SK-N-DZ (cell line): ENCODE data around the gene L1TD1.
"Not testable (repeated sequence)": the region's sequence is repeated elsewhere in the genome, so short reads cannot be mapped to it uniquely, and the experiment has no call there.

Experiments
- DNase-seq: peaks from one replicate; pipeline ENCODE4 v3.0.0-alpha.2; 2015; ENCODE audit warnings: low spot score

Gene L1TD1

DNA sequence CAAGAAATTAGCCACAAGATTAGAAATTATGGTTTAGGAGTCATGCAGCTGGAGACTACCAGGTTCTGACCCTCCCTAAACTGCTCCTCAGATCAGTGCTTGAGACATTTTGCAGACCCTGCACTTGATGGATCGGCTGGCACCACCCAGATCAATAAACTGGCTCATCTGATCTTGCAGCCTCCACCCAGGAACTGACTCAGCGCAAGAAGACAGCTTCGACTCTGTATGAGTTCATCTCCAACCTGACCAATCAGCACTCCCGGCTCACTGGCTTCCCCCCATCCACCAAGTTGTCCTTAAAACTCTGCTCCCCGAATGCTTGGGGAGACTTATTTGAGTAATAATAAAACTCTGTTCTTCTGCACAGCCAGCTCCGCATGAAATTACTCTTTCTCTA lies 40.0 kb downstream of the L1TD1 start:
- DNase-seq, result no peak

DNA sequence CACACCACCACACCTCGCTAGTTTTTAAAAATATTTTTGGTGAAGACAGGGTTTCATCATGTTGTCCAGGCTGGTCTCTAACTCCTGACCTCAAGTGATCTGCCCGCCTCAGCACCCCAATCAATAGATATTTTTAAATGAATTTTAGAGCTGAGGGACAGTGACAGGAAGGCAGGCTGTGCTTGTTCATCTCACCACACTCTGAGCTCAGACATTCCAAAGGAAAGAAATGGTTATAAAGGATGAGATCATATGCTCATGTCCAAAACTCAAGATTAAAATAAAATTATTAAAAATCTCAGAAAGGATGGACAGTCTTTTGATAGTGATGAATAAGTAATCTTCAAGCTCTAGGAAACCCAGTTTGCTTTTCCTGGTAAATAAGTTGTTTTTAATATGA lies 40.9 kb downstream of the L1TD1 start:
- DNase-seq, result no peak

DNA sequence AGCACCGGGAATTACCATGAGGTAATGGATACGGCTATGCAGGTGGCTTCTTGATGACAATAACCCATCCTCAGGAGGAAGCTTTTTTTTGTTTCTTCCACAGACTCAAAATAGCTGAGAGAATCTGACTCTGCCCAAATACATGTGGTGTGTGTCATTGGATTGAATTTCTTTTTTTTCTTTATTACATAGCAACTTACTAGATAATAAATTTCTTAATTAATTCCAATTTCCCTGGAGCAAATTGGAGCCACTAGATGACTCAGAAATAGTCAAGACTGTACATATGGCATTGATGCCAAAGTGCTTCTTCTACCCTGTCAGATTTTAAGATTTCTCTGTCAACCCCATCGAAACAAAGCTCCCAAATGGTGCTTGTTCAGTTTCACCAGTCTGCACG lies 42.7 kb downstream of the L1TD1 start:
- DNase-seq, result no peak

DNA sequence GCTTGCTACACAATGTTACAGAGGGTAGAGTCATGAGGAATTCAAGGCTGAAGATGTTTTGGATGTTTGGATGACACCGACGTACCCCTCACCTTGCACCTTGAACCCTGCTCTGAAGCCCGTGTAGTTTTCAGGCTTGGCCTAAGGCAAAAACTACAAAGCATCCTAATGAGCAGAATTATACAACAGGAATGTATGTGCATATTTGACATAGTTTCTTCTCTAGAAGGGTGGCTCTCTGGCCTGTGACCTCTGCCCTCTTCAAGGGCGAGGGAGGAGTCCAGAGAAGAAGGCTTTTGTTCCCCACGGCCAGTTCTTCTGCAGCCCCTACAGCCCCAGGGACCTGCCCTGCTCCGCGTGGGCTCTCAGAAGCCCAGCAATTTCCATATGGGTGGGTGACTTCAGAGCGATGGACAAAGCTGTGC lies 43.3 kb downstream of the L1TD1 start:
- no peak for DNase-seq

DNA sequence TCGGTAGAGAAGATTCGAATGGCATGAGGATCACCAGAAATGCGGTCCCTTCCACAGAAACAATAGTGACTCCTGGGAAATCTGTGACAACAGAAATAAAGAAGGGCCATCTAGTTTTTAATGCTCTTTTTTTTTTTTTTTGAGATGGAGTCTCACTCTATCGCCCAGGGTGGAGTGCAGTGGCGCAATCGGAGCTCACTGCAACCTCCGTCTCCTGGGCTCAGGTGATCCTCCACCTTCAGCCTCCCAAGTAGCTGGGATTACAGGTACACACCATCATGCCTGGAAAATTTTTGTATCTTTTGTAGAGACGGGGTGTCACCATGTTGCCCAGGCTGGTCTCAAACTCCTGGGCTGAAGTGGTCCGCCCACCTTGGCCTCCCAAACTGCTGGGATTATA lies 43.9 kb downstream of the L1TD1 start:
- no peak for DNase-seq

DNA sequence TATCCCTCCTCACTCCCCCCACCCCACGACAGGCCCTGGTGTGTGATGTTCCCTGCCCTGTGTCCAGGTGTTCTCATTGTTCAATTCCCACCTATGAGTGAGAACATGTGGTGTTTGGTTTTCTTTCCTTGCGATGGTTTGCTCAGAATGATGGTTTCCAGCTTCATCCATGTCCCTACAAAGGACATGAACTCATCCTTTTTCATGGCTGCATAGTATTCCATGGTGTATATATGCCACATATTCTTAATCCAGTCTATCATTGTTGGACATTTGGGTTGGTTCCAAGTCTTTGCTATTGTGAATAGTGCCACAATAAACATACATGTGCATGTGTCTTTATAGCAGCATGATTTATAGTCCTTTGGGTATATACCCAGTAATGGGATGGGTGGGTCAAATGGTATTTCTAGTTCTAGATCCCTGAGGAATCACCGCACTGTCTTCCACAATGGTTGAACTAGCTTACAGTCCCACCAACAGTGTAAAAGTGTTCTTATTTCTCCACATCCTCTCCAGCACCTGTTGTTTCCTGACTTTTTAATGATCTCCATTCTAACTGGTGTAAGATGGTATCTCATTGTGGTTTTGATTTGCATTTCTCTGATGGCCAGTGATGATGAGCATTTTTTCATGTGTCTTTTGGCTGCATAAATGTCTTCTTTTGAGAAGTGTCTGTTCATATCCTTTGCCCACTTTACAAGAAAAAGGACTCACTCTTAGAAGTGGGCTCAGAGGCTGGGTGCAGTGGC lies 45.2 kb downstream of the L1TD1 start:
- not testable (repeated sequence) for DNase-seq

DNA sequence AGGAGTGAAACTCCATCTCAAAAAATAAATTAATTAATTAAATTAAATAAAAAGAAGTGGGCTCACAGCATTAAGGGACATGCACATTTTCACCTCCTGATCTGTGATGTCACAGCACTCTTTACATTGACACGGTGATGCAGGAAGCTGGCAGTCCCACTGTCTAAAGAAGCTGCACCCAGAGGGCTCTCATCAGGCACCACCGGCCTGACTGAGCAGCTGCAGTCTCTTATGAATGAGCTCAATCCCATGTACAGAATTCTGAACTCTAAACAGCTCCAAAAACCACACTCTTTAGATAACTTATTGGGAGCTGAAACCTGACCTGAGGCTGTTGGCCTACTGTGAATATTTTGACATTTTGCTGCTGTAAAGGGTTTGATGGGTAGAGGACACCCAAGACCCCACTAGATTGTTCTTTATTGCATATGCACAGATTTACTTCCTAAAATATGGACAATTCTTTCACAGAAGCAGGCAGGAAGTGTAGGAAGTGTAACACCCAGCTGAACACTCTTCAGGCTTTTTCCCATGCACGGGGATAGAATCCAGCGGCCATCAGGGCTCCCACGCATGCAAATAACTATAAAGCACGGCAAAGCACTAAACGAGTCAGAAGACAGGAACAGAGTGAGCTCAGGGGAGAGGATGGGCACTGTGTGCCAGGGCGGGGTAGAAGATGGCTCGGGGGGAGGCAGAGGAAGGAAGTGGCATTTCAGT lies 46.2 kb downstream of the L1TD1 start:
- no peak for DNase-seq

DNA sequence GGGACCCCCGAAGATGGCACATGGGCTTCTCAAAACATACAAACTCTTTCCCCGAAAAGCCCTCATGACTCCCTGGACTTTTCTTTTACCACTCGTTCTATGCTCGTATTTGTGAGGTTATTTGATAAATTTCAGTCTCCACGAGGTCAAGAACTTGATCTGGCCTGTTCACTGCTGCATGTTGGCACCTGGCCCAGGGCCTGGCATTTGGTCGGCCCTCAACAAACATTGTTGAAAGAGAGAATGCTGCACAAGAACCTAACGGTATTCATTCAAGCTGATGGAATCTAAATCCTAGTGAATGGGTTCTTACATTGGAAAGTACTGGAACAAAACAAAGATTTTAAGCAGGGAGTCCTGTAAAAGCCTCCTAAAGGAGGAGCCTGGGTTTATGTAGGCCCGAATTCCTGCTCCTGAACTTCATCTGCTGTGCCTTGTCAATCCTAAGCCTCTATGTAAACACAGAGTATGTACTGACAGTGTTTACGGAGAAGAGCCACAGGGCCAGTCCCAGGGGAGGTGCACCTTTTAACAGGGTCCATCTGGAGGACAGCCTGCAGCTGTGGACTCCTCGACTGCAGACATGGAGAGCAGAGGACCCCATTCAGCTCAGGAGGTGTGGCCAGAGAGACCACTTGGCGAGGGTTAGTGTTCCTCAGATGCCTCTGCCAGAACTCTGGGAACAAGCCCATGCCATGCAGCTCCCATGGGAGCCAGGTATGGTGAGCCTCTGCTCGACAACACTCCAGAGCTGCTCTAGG lies 46.9 kb downstream of the L1TD1 start:
- DNase-seq, result peak; percentile 55

DNA sequence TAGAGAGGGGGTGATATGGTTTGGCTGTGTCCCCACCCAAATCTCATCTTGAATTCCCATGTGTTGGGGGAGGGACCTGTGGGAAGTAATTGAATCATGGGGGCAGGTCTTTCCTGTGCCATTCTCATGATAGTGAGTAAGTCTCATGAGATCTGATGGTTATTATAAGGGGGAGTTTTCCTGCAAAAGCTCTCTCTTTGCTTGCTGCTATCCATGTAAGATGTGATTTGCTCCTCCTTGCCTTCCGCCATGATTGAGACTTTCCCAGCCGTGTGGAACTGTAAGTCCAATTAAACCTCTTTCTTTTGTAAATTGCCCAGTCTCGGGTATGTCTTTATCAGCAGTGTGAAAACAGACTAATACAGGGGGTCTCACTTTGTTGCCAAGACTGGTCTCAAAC lies 49.7 kb downstream of the L1TD1 start:
- DNase-seq, result not testable (repeated sequence)

DNA sequence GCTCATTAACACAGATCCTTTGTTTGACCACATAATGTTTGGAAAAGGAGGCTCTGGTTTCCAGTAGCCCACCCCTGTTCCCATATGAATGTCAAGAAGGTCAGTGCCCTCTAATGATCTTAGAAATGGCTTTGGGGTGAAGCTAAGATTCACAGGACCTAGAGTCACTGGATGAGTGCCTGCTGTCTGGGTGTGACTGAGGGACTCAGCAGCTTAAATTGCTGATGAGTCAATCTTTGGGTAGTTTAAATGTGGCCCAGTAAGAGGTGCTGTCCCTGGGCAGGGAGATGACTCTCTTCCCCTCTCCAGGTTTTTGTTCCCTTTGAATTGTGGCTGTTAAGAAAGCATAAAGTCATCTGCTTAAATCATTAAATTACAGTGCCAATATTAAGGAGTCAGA lies 50.6 kb downstream of the L1TD1 start:
- no peak for DNase-seq

DNA sequence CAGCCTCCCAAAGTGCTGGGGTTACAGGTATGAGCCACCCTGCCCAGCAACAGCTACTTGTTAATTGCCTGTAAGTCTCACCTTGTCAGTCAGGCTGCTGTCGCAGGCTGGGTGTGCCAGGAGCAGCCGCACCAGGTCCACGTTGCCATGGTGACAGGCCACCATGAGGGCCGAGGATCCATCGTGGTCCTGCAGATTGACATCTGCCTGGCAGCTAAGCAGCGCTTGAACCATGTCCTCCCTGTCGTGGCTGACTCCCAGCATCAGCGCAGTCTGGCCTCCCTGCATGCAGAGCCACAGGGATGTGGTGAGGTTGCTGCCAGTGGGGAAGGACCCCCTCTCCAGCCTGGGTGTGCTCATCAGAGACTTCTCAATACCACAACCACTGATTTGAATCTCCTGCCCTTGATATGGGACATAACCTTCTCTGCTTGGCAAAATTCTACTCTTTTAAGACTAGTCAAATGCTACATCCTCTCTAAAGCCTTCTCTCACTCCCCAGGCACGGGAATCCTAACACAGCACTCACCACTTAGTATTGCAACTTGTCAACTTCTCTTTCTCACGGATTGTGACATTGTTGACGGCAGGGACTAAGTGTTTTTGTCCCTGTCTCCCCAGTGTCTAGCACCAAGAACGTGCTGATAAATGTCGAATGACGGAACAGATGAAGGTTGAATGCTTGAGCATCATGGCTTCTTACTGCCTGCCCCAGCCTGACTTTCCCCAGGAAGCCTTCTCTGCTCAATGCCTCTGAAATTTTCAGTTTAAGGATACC lies 52.9 kb downstream of the L1TD1 start:
- DNase-seq, result peak; percentile 69

DNA sequence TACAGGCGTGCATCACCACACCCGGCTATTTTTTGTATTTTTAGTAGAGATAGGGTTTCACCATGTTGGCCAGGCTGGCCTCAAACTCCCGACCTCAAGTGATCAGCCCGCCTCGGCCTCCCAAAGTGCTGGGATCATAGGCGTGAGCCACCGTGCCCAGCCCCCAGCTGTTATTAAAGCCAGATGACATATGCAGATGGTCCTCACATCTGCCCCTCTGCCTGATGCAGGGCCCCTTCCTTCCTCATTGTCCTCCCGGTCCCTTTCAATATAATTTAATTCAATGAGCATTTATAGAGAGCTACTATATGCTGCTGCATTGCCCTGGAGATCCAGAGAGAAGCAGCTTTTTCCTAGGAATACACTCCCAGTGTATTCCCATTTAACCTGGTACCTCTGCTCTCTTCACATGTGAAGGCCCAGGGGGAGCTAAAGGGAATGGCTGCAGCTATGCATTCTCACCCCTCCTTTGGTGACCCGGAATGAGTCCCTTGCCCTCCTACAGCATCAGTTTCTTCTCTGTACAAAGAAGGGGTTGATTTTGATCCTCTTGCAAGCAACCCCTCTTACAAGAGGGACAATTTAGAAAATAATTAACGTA lies 55.6 kb downstream of the L1TD1 start:
- peak; percentile 85 for DNase-seq

DNA sequence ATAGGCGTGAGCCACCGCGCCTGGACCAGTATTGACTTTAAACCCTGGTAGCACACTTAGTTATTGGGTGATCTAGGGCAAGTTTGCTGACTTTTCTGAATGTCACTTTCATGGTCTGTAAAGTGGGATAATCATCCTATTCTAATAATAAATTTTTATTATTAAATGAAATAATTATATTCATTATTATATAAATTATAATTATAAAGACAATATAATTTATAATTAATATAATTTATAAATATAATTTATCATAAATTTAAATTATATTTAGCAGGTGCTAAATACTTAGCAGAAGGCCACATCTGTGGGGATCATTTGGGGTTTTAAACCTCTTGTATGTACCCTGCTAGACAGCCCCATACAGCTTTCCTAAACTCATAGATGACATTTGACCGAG lies 64.9 kb downstream of the L1TD1 start:
- no peak for DNase-seq

DNA sequence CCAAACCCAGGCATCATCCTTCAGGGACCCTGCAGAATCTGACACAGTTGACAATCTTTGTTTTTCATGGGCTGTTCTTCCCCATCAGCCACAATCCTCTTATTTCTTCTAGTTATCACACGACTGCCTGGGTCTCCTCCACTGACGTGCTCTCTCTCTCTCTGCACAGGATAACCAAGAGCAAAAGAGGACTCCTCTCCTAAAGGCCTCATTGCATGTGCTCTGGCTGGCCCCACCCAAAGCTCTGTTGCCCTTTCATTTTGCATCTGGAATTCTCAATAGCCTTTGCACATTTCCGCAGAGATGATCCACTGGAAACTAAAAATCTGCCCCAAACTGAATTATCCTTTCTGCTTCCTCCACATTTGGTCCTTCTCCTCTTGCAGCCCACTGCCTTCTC lies 66.0 kb downstream of the L1TD1 start:
- DNase-seq, result no peak
